ENCODE measurements around the gene PTTG2.

The PTTG2 gene

DNA sequence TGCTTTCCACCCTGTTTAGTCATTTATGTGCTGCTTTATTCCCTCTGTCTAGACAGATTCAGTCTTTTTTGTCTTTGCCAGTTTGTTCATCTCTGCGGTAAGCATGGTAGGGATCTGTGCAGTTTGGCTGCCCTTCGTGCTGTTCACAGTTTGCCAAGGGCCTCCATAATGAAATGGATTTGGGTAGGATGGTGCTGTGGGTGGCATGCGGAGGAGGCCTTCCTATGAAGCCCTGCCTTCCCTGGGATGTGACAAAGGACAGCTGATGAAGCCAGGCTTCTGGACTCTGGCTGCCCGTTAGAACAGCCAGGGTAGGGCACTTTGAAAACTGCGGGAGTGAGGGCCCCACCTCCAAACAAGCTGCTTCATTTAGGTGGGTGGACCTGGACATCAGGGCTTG is 47.4 kb downstream of the PTTG2 start:
- TF ChIP-seq, protein P1, sequence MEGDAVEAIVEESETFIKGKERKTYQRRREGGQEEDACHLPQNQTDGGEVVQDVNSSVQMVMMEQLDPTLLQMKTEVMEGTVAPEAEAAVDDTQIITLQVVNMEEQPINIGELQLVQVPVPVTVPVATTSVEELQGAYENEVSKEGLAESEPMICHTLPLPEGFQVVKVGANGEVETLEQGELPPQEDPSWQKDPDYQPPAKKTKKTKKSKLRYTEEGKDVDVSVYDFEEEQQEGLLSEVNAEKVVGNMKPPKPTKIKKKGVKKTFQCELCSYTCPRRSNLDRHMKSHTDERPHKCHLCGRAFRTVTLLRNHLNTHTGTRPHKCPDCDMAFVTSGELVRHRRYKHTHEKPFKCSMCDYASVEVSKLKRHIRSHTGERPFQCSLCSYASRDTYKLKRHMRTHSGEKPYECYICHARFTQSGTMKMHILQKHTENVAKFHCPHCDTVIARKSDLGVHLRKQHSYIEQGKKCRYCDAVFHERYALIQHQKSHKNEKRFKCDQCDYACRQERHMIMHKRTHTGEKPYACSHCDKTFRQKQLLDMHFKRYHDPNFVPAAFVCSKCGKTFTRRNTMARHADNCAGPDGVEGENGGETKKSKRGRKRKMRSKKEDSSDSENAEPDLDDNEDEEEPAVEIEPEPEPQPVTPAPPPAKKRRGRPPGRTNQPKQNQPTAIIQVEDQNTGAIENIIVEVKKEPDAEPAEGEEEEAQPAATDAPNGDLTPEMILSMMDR (conservative IDR thresholded peaks at IDR 0.05; ENCODE audit: low read length) = no peak
- DNase-seq (ENCODE audit: low read depth) = no peak
- H3K4me3 ChIP-seq (ENCODE audit: low read length) = no peak overlapping the region

DNA sequence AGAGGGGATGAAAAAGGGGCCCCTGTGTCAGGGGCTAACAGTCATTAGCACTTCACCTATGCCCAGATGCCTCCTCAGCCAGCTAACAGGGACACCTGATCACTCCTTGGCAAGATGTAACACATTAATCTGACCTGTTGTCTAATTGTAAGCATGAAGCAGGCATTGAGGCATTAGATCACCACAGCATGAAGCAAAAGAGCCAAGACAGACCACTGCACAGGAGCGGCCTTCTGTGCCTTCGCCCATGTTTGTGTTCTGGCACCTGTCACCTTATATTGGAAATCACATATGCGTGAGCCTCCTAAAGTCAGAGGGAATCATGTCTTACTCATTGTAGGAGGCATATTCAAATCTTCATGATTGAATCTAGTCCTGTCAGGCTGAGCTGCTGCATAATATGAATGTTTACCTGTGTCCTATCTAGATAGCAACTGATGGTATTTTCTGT is 48.4 kb downstream of the PTTG2 start:
- TF ChIP-seq, protein P1 (conservative IDR thresholded peaks at IDR 0.05; ENCODE audit: low read length) = no peak
- no peak overlapping the region for H3K4me3 ChIP-seq (ENCODE audit: low read length)
- DNase-seq (ENCODE audit: low read depth) = no peak

DNA sequence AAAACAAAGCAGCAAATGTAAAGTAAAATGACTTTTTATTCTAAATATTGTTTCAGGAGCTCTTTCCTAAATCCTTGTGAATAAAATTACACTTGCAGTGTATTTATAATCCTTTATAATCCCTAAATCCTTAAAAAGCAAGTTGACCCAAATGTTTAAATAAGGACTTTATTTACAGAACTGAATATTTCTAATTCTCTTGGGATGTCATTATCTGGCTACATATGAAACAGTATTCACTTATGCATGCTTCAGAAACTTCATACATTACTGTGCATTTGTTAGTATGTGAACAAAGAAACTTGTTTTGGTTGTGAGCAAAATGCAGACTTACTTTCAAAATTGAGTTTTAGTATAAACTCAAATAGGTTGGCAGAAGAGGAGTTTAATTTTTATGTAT is 49.2 kb downstream of the PTTG2 start:
- TF ChIP-seq, protein P1 (conservative IDR thresholded peaks at IDR 0.05; ENCODE audit: low read length) = no peak

DNA sequence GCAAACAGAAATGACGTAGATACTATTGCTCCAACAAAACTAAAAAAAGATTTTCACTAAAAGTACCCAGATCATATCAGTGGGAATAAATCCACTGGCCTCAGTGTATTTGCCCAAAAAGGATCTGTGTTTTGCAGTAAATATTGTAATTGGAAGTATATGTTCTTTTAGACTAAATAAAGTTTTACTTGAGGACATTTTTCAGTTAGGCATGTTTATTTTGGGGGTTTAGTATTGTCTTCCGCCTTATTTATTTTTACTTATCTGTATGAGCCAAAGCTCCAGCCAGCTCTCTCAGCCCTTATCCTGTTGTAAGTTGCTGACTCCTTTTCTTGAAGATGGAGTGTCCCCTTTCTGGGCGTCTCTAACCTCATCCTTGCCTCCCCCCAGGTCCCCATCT is 49.8 kb downstream of the PTTG2 start:
- TF ChIP-seq, protein P1 (conservative IDR thresholded peaks at IDR 0.05; ENCODE audit: low read length) = no peak
- DNase-seq (ENCODE audit: low read depth) = no peak
- H3K4me3 ChIP-seq (ENCODE audit: low read length) = no peak overlapping the region

More for the DNA sequence above, 49.2 kb downstream of the PTTG2 start:
- H3K4me3 ChIP-seq (ENCODE audit: low read length) = no peak overlapping the region
- no peak for DNase-seq (ENCODE audit: low read depth)

Measured in AG10803 (cell line).